GM12878 (cell line): ENCODE results near the gene KCNK1.

ENCODE experiments used
- ATF3 ChIP-seq: IDR thresholded peaks from 2 replicates; pipeline ENCODE4 v1.6.1; 2011; ENCODE audit warnings: low read depth, mild to moderate bottlenecking, low read length, moderate library complexity, borderline replicate concordance; ENCODE audit errors: extremely low read depth
- CBX5 ChIP-seq: sonication (generic); IDR thresholded peaks from 2 replicates; pipeline ENCODE4 v1.6.1; 2016; ENCODE audit warnings: low read depth, moderate library complexity, mild to moderate bottlenecking, inconsistent platforms
- CTCF ChIP-seq, 3 experiments: IDR thresholded peaks in 2 of 3; conservative IDR thresholded peaks in 1 of 3; 2 replicates each; pipeline ENCODE4 v1.5.1; 2011; ENCODE audit warnings: low read depth in 3 of 3, low read length in 3 of 3, mild to moderate bottlenecking in 3 of 3, control low read depth in 2 of 3, moderate library complexity in 2 of 3, inconsistent platforms in 1 of 3, mixed read lengths in 1 of 3; ENCODE audit not compliant: control insufficient read depth in 2 of 3, insufficient read depth in 1 of 3; ENCODE audit errors: extremely low read depth in 1 of 3
- DPF2 ChIP-seq: fragments of 450-650 bp; IDR thresholded peaks from 2 replicates; pipeline ENCODE4 v1.6.1; 2017; ENCODE audit warnings: mild to moderate bottlenecking
- HDGF ChIP-seq: fragments of 450-650 bp; IDR thresholded peaks from 2 replicates; pipeline ENCODE4 v1.6.1; 2016; ENCODE audit warnings: antibody characterized with exemption
- JUNB ChIP-seq: IDR thresholded peaks from 2 replicates; pipeline ENCODE4 v1.6.1; 2016; ENCODE audit warnings: antibody characterized with exemption, mild to moderate bottlenecking
- MXI1 ChIP-seq: fragments of 150-350 bp; IDR thresholded peaks from 2 replicates; pipeline ENCODE4 v1.6.1; 2011; ENCODE audit warnings: low read depth, mild to moderate bottlenecking, inconsistent platforms, low read length, improper control_type of control experiment
- POLR2A ChIP-seq: IDR thresholded peaks from 2 replicates; pipeline ENCODE4 v1.6.1; 2011; ENCODE audit warnings: low read depth, mild to moderate bottlenecking, low read length
- RBBP5 ChIP-seq: fragments of 200-600 bp; sonication (generic); conservative IDR thresholded peaks from 2 replicates; pipeline ENCODE4 v1.6.1; 2016
- REST ChIP-seq: IDR thresholded peaks from 2 replicates; pipeline ENCODE4 v1.6.1; 2012; ENCODE audit warnings: mild to moderate bottlenecking, low read depth, low read length
- SMC3 ChIP-seq: IDR thresholded peaks from 2 replicates; pipeline ENCODE4 v1.6.1; 2011; ENCODE audit warnings: low read length, improper control_type of control experiment, borderline replicate concordance
- TAF1 ChIP-seq: IDR thresholded peaks from 2 replicates; pipeline ENCODE4 v1.6.1; 2011; ENCODE audit warnings: mild to moderate bottlenecking, low read depth, low read length, borderline replicate concordance
- ZBTB11 ChIP-seq: fragments of 450-650 bp; formaldehyde crosslinking; IDR thresholded peaks from 2 replicates; pipeline ENCODE4 v1.5.0; 2022; ENCODE audit warnings: mild to moderate bottlenecking, missing genetic modification characterization

- TF ChIP-seq POLR2A: no peak
- no peak for TF ChIP-seq CTCF (IDR thresholded peaks at IDR 0.05 in 2 of 3, conservative IDR thresholded peaks at IDR 0.05 in 1 of 3; ENCODE audit: control insufficient read depth in 2 of 3, extremely low read depth in 1 of 3, insufficient read depth in 1 of 3, low read depth in 3 of 3, low read length in 3 of 3)
- TF ChIP-seq DPF2: no peak
- no peak for TF ChIP-seq ZBTB11
- TF ChIP-seq JUNB: no peak
- no peak for TF ChIP-seq HDGF
- no peak for TF ChIP-seq CBX5
- TF ChIP-seq SMC3: no peak
- no peak for TF ChIP-seq MXI1
- TF ChIP-seq RBBP5: no peak
- TF ChIP-seq ATF3: no peak
- no peak for TF ChIP-seq REST
- no peak for TF ChIP-seq TAF1
Measured at GRCh38 chr1:233700338-233700737, 86.4 kb downstream of the KCNK1 start.
